Natural killer cell (primary cell): ENCODE data around the gene RHEB. TPM values are rescaled to one million over a fixed set of nuclear protein-coding genes. Genes with fewer than 3 reads are reported as not detected.

Experiments
- ATAC-seq, 3 donors: fragments of 150-1000 bp in 2 of 3; fragments of 200-7000 bp in 1 of 3; cut with Tn5 transposase; 1 replicate in 1 of 3; 2 replicates in 2 of 3; pipeline ENCODE4 v1.10.0; 2021; ENCODE audit warnings: mild to moderate bottlenecking in 2 of 3, moderate library complexity in 2 of 3
- DNase-seq, 2 donors: peaks; one replicate each; pipeline versions ENCODE4 v3.0.0 to v3.0.0-alpha.2; 2013 to 2021; ENCODE audit warnings: mixed read lengths in 1 of 2
- H3K27ac ChIP-seq: one replicate; pipeline ENCODE4 v1.5.1; 2013; ENCODE audit warnings: mild to moderate bottlenecking, low read length
- H3K27me3 ChIP-seq: one replicate; pipeline ENCODE4 v1.6.1; 2013; ENCODE audit warnings: low read length; ENCODE audit not compliant: control insufficient read depth, insufficient read depth
- H3K36me3 ChIP-seq: one replicate; pipeline ENCODE4 v1.6.1; 2013; ENCODE audit warnings: low read length; ENCODE audit not compliant: control insufficient read depth, insufficient read depth
- H3K4me1 ChIP-seq: one replicate; pipeline ENCODE4 v1.6.1; 2013; ENCODE audit warnings: low read length; ENCODE audit not compliant: control insufficient read depth, insufficient read depth
- H3K4me3 ChIP-seq: one replicate; pipeline ENCODE4 v1.5.1; 2013; ENCODE audit warnings: low read length
- H3K9me3 ChIP-seq: one replicate; pipeline ENCODE4 v1.6.1; 2013; ENCODE audit warnings: low read length; ENCODE audit not compliant: control insufficient read depth, insufficient read depth
- H3K27ac Mint-ChIP-seq, 2 donors: one replicate each; pipeline ENCODE4 v1.8.0; 2022; ENCODE audit warnings: mild to moderate bottlenecking in 2 of 2, mixed read lengths in 2 of 2, moderate library complexity in 1 of 2
- H3K27me3 Mint-ChIP-seq, 2 donors: one replicate each; pipeline ENCODE4 v1.8.0; 2022; ENCODE audit warnings: low read depth in 2 of 2, mixed read lengths in 2 of 2
- H3K36me3 Mint-ChIP-seq: one replicate; pipeline ENCODE4 v1.8.0; 2022; ENCODE audit warnings: mixed read lengths
- H3K4me1 Mint-ChIP-seq, 2 donors: one replicate each; pipeline ENCODE4 v1.8.0; 2022; ENCODE audit warnings: mixed read lengths in 2 of 2
- H3K4me3 Mint-ChIP-seq: one replicate; pipeline ENCODE4 v1.8.0; 2022; ENCODE audit warnings: mild to moderate bottlenecking, moderate library complexity, mixed read lengths
- H3K9me3 Mint-ChIP-seq, 2 donors: one replicate each; pipeline ENCODE4 v1.8.0; 2022; ENCODE audit warnings: mixed read lengths in 2 of 2
- CTCF ChIP-seq: fragments of 200-600 bp; IDR thresholded peaks from one replicate; pipeline ENCODE4 v1.8.0; 2022; ENCODE audit warnings: antibody characterized with exemption
- WGBS: methylation state at CpG from one replicate; pipeline ENCODE4 v1.1.7; 2013; ENCODE audit warnings: missing lambda C conversion rate; ENCODE audit not compliant: insufficient coverage; 5-methylcytosine and 5-hydroxymethylcytosine counted together
- intact Hi-C: fragments of 100-400 bp; cut with micrococcal nuclease; formaldehyde crosslinking; loops from one replicate; pipeline ENCODE4 v1.14.2; 2022
- total RNA-seq, 4 donors: library from RNA; stranded (reverse); fragments of 120-200 nt in 1 of 4; gene quantifications; one replicate each; pipeline versions ENCODE4 v1.2.3 to v1.2.4, GENCODE V29; 2013 to 2022

RHEB gene
- total RNA-seq, 3 donors from 2014 or later (not counting 1 experiment from before 2014, with no cell fraction given) = 51.0 to 63.3 (median 63.3) TPM

GRCh38 chr7:151459726-151460473 is 59.8 kb downstream of the RHEB start:
- no peak overlapping the region for H3K27ac Mint-ChIP-seq
- DNase-seq (no peak), ATAC-seq (no peak)
- peaks cover 0 to 9% of the 10 kb centered on the region in 2 donors for H3K4me1 Mint-ChIP-seq
- Histone ChIP-seq H3K27me3 (no peaks in the 10 kb centered on the region), H3K4me1 (no peaks in the 10 kb centered on the region), H3K4me3 (no peak overlapping the region), H3K9me3 (peaks cover 10% of the 10 kb centered on the region), H3K27ac (no peak overlapping the region), H3K36me3 (no peaks in the 10 kb centered on the region)
- H3K36me3 Mint-ChIP-seq = peaks cover 19% of the 10 kb centered on the region
- intact Hi-C loops = no loop called here
- H3K4me3 Mint-ChIP-seq = no peak overlapping the region
- peaks cover 0 to 8% of the 10 kb centered on the region in 2 donors for H3K27me3 Mint-ChIP-seq
- H3K9me3 Mint-ChIP-seq = peaks cover 2 to 7% of the 10 kb centered on the region in 2 donors
- no peak for TF ChIP-seq CTCF
- WGBS = 49% methylated on average over 25 of the region's 25 CpGs

GRCh38 chr7:151457534-151457933 is 62.2 kb downstream of the RHEB start:
- H3K27me3 ChIP-seq = no peaks in the 10 kb centered on the region
- H3K9me3 ChIP-seq = peaks cover 9% of the 10 kb centered on the region
- Mint-ChIP-seq H3K27ac (no peak overlapping the region), H3K36me3 (peaks cover under 1% of the 10 kb centered on the region), H3K4me1 (peaks cover 0 to 5% of the 10 kb centered on the region in 2 donors), H3K27me3 (peaks cover 0 to 8% of the 10 kb centered on the region in 2 donors), H3K9me3 (no peaks in the 10 kb centered on the region), H3K4me3 (no peak overlapping the region)
- DNase-seq (no peak), ATAC-seq (no peak)
- no peak overlapping the region for H3K27ac ChIP-seq
- no peaks in the 10 kb centered on the region for H3K4me1 ChIP-seq
- no peak for TF ChIP-seq CTCF
- H3K36me3 ChIP-seq = no peaks in the 10 kb centered on the region
- H3K4me3 ChIP-seq = no peak overlapping the region
- intact Hi-C loops = no loop called here
- 96% methylated on average over 5 of the region's 6 CpGs for WGBS

DNA sequence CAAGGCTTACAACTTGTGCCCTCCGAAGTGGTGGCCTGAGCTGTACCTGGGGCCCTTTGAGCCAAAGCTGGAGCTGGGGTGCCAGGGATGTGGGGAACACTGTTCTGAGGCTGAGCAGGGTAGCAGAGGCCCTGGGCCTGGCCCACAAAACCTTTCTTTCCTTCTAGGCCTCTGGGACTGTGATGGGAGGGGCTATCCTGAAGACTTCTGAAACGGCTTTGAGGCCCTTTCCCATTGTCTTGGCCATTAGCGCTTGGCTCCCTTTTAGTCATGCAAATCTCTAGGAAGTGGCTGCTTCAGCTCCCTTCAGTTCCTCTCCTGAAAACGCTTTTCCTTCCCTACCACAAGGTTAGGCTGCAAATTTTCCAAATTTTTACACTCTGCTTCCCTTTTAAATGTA is 62.9 kb downstream of the RHEB start:
- DNase-seq (no peak), ATAC-seq (no peak)
- Histone ChIP-seq H3K4me3 (no peak overlapping the region), H3K27me3 (no peaks in the 10 kb centered on the region), H3K4me1 (no peaks in the 10 kb centered on the region), H3K27ac (no peak overlapping the region), H3K36me3 (no peaks in the 10 kb centered on the region), H3K9me3 (peaks cover 1% of the 10 kb centered on the region)
- Mint-ChIP-seq H3K27ac (no peak overlapping the region), H3K9me3 (no peaks in the 10 kb centered on the region), H3K36me3 (no peaks in the 10 kb centered on the region), H3K4me3 (no peak overlapping the region), H3K27me3 (peaks cover 0 to 8% of the 10 kb centered on the region in 2 donors), H3K4me1 (peaks cover 0 to 5% of the 10 kb centered on the region in 2 donors)
- WGBS = 73% methylated on average over 4 of the region's 4 CpGs
- intact Hi-C loops = no loop called here
- TF ChIP-seq CTCF = no peak

GRCh38 chr7:151456276-151456675 is 63.4 kb downstream of the RHEB start:
- ATAC-seq (no peak), DNase-seq (no peak)
- H3K4me1 ChIP-seq = no peaks in the 10 kb centered on the region
- intact Hi-C loops = no loop called here
- 94% methylated on average over 5 of the region's 5 CpGs for WGBS
- Mint-ChIP-seq H3K4me1 (peaks cover 0 to 5% of the 10 kb centered on the region in 2 donors), H3K9me3 (no peaks in the 10 kb centered on the region), H3K27me3 (peaks cover 0 to 8% of the 10 kb centered on the region in 2 donors), H3K36me3 (no peaks in the 10 kb centered on the region), H3K4me3 (no peak overlapping the region), H3K27ac (no peak overlapping the region)
- no peak for TF ChIP-seq CTCF
- no peak overlapping the region for H3K27ac ChIP-seq
- H3K9me3 ChIP-seq = no peaks in the 10 kb centered on the region
- no peak overlapping the region for H3K4me3 ChIP-seq
- H3K27me3 ChIP-seq = no peaks in the 10 kb centered on the region
- no peaks in the 10 kb centered on the region for H3K36me3 ChIP-seq
